HEK293 (cell line): Measurements from ENCODE around the gene C16orf86.

ENCODE experiments used
- CTCF ChIA-PET: fragments of 350-600 bp; formaldehyde crosslinking; extraction: SDS; loops from one replicate; lab custom pipeline; 2021; ENCODE audit warnings: antibody characterized with exemption; lab: Yijun Ruan, JAX
- POLR2A ChIA-PET: fragments of 300-600 bp; formaldehyde crosslinking; extraction: SDS; loops from one replicate; lab custom pipeline; 2020; ENCODE audit warnings: antibody characterized with exemption, inconsistent platforms; lab: Yijun Ruan, JAX
- H3K27ac ChIP-seq: fragments of 200-500 bp; sonication (Bioruptor generic); 2 replicates; pipeline ENCODE4 v1.5.1; 2014; ENCODE audit warnings: low read depth, low read length, control low read depth, inconsistent platforms; ENCODE audit errors: extremely low read depth
- H3K36me3 ChIP-seq, 2 experiments: fragments of 200-500 bp in 1 of 2; sonication (Bioruptor generic) in 1 of 2; 1 replicate in 1 of 2; 2 replicates in 1 of 2; pipeline ENCODE4 v1.5.1; 2014 to 2017; ENCODE audit warnings: inconsistent platforms in 2 of 2, low read length in 2 of 2; ENCODE audit not compliant: control insufficient read depth in 2 of 2, insufficient read depth in 1 of 2
- H3K4me1 ChIP-seq: fragments of 200-500 bp; sonication (Bioruptor generic); 2 replicates; pipeline ENCODE4 v1.5.1; 2014; ENCODE audit warnings: mild to moderate bottlenecking, low read length, inconsistent platforms; ENCODE audit not compliant: control insufficient read depth, insufficient read depth
- H3K4me3 ChIP-seq: 2 replicates; pipeline ENCODE4 v1.5.1; 2011; ENCODE audit warnings: low read depth, mild to moderate bottlenecking, control low read depth, low read length, moderate library complexity
- H3K9me3 ChIP-seq: fragments of 200-500 bp; sonication (Bioruptor generic); 2 replicates; pipeline ENCODE4 v1.5.1; 2014; ENCODE audit warnings: low read depth, low read length, inconsistent platforms; ENCODE audit not compliant: control insufficient read depth, insufficient read depth
- HOXD13 ChIP-seq: sonication (generic); formaldehyde crosslinking; IDR thresholded peaks from 2 replicates; pipeline ENCODE4 v1.8.0; 2022; ENCODE audit warnings: missing genetic modification reagents, borderline replicate concordance
- KLF7 ChIP-seq: fragments of 450-650 bp; formaldehyde crosslinking; IDR thresholded peaks from 2 replicates; pipeline ENCODE4 v1.5.1; 2016; ENCODE audit warnings: missing biosample characterization, missing genetic modification characterization, borderline replicate concordance
- OSR2 ChIP-seq: fragments of 450-650 bp; formaldehyde crosslinking; IDR thresholded peaks from 2 replicates; pipeline ENCODE4 v1.5.1; 2016; ENCODE audit warnings: missing biosample characterization, missing genetic modification characterization
- ZBTB48 ChIP-seq: fragments of 450-650 bp; formaldehyde crosslinking; IDR thresholded peaks from 2 replicates; pipeline ENCODE4 v1.5.1; 2016; ENCODE audit warnings: missing biosample characterization, missing genetic modification characterization
- ZNF169 ChIP-seq: fragments of 450-650 bp; formaldehyde crosslinking; IDR thresholded peaks from 2 replicates; pipeline ENCODE4 v1.5.1; 2016; ENCODE audit warnings: missing biosample characterization, missing genetic modification characterization
- ZNF184 ChIP-seq: fragments of 450-650 bp; IDR thresholded peaks from 2 replicates; pipeline ENCODE4 v1.5.1; 2018; ENCODE audit warnings: missing biosample characterization, mild to moderate bottlenecking, missing genetic modification characterization
- ZNF24 ChIP-seq: fragments of 450-650 bp; formaldehyde crosslinking; IDR thresholded peaks from 2 replicates; pipeline ENCODE4 v1.5.1; 2016; ENCODE audit warnings: missing biosample characterization, missing genetic modification characterization
- ZNF48 ChIP-seq: fragments of 450-650 bp; formaldehyde crosslinking; IDR thresholded peaks from 2 replicates; pipeline ENCODE4 v1.5.1; 2016; ENCODE audit warnings: missing biosample characterization, missing genetic modification characterization
- ZNF624 ChIP-seq: fragments of 450-650 bp; formaldehyde crosslinking; IDR thresholded peaks from 2 replicates; pipeline ENCODE4 v1.5.1; 2017; ENCODE audit warnings: missing biosample characterization, missing genetic modification characterization
- ZNF660 ChIP-seq: fragments of 450-650 bp; IDR thresholded peaks from 2 replicates; pipeline ENCODE4 v1.5.1; 2018; ENCODE audit warnings: missing biosample characterization, mild to moderate bottlenecking, missing genetic modification characterization
- ZNF664 ChIP-seq: fragments of 450-650 bp; formaldehyde crosslinking; IDR thresholded peaks from 2 replicates; pipeline ENCODE4 v1.5.1; 2016; ENCODE audit warnings: missing biosample characterization, missing genetic modification characterization
- ZNF777 ChIP-seq: fragments of 450-650 bp; formaldehyde crosslinking; IDR thresholded peaks from 2 replicates; pipeline ENCODE4 v1.5.1; 2017; ENCODE audit warnings: missing biosample characterization, missing genetic modification characterization, borderline replicate concordance
- ZNF792 ChIP-seq: fragments of 450-650 bp; formaldehyde crosslinking; IDR thresholded peaks from 2 replicates; pipeline ENCODE4 v1.5.1; 2016; ENCODE audit warnings: missing biosample characterization, missing genetic modification characterization
- ZNF843 ChIP-seq: fragments of 450-650 bp; formaldehyde crosslinking; IDR thresholded peaks from 2 replicates; pipeline ENCODE4 v1.5.1; 2016; ENCODE audit warnings: missing biosample characterization, missing genetic modification characterization
- ZSCAN30 ChIP-seq: fragments of 450-650 bp; IDR thresholded peaks from 2 replicates; pipeline ENCODE4 v1.5.1; 2018; ENCODE audit warnings: missing biosample characterization, mild to moderate bottlenecking, missing genetic modification characterization, moderate library complexity
- TF ChIP-seq, protein P1 (sequence below): fragments of 450-650 bp; formaldehyde crosslinking; IDR thresholded peaks from 2 replicates; pipeline ENCODE4 v1.5.1; 2016; ENCODE audit warnings: missing biosample characterization, missing genetic modification characterization
- TF ChIP-seq, protein P2 (sequence below): fragments of 450-650 bp; IDR thresholded peaks from 2 replicates; pipeline ENCODE4 v1.5.1; 2018; ENCODE audit warnings: missing biosample characterization, mild to moderate bottlenecking, missing genetic modification characterization
- TF ChIP-seq, protein P3 (sequence below): fragments of 450-650 bp; formaldehyde crosslinking; IDR thresholded peaks from 2 replicates; pipeline ENCODE4 v1.5.1; 2016; ENCODE audit warnings: missing biosample characterization, missing genetic modification characterization, low read depth
- TF ChIP-seq, protein P4 (sequence below): fragments of 450-650 bp; formaldehyde crosslinking; IDR thresholded peaks from 2 replicates; pipeline ENCODE4 v1.5.1; 2016; ENCODE audit warnings: missing biosample characterization, missing genetic modification characterization
- TF ChIP-seq, protein P5 (sequence below): fragments of 450-650 bp; formaldehyde crosslinking; IDR thresholded peaks from 2 replicates; pipeline ENCODE4 v1.5.1; 2016; ENCODE audit warnings: missing biosample characterization, missing genetic modification characterization
- TF ChIP-seq, protein P6 (sequence below): fragments of 450-650 bp; formaldehyde crosslinking; IDR thresholded peaks from 2 replicates; pipeline ENCODE4 v1.5.1; 2016; ENCODE audit warnings: missing biosample characterization, missing genetic modification characterization, low read depth
- TF ChIP-seq, protein P7 (sequence below): fragments of 450-650 bp; formaldehyde crosslinking; IDR thresholded peaks from 2 replicates; pipeline ENCODE4 v1.5.1; 2016; ENCODE audit warnings: missing biosample characterization, missing genetic modification characterization

C16orf86 gene

DNA sequence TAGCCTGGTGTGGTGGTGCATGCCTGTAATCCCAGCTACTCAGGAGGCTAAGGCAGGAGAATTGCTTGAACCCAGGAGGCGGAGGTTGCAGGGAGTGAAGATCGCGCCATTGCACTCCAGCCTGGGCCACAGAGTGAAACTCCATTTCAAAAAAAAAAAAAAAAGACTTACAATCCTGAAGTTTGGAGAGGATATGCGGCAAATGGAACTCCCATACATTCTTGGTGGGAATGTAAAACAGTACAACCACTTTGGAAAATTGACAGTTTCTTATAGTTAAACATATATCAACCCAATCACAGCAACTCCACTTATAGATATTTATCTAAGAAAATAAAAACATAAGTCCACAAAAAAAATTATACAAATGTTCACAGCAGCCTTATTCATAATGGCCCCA is 40.6 kb downstream of the C16orf86 start:
- TF ChIP-seq ZNF184 (tag by site-specific recombination): peak; percentile 98
- TF ChIP-seq ZNF624 (tag by site-specific recombination): no peak
- Histone ChIP-seq H3K4me1 (peaks cover 4% of the 10 kb centered on the region; the same call in 1 of the 2 replicates), H3K36me3 (no peaks in the 10 kb centered on the region; a peak in 1 of 3 replicates), H3K4me3 (no peak overlapping the region), H3K27ac (no peak overlapping the region), H3K9me3 (no peaks in the 10 kb centered on the region)
- CTCF ChIA-PET: no interaction called here
- POLR2A ChIA-PET: interaction anchor here (0.6 kb wide), 1 partner anchor 149 kb away, joined by 3 read pairs; no protein-coding TSS in a partner anchor

DNA sequence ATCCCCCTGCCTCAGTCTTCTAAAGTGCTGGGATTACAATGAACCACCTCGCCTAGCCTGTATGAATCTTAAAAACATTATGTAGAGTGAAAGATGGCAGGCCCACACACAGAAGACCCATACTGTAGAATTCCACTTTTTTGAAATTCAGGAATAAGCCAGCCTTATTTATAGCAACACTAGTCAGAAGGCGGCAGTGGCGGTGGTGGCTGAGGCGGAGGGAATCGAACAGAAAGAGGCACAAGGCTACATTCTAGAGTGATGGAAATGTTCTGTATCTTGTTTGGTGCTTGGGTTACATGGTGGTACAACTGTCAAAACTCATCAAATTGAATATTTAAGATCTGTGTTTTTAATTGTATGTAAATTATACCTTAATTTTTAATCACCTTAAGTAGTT is 41.2 kb downstream of the C16orf86 start:
- no peaks in the 10 kb centered on the region; a peak in 1 of 3 replicates for H3K36me3 ChIP-seq
- TF ChIP-seq ZSCAN30 (tag by site-specific recombination) (no peak), OSR2 (tag by site-specific recombination) (no peak), ZBTB48 (tag by site-specific recombination) (no peak), KLF7 (tag by site-specific recombination) (no peak), ZNF169 (tag by site-specific recombination) (no peak), ZNF843 (tag by site-specific recombination) (no peak), ZNF792 (tag by site-specific recombination) (no peak), ZNF24 (tag by site-specific recombination) (no peak), ZNF48 (tag by site-specific recombination) (no peak), ZNF777 (tag by site-specific recombination) (no peak), ZNF660 (no peak), HOXD13 (CRISPR knock-in tag) (no peak), ZNF664 (tag by site-specific recombination) (no peak)
- TF ChIP-seq, protein P1, sequence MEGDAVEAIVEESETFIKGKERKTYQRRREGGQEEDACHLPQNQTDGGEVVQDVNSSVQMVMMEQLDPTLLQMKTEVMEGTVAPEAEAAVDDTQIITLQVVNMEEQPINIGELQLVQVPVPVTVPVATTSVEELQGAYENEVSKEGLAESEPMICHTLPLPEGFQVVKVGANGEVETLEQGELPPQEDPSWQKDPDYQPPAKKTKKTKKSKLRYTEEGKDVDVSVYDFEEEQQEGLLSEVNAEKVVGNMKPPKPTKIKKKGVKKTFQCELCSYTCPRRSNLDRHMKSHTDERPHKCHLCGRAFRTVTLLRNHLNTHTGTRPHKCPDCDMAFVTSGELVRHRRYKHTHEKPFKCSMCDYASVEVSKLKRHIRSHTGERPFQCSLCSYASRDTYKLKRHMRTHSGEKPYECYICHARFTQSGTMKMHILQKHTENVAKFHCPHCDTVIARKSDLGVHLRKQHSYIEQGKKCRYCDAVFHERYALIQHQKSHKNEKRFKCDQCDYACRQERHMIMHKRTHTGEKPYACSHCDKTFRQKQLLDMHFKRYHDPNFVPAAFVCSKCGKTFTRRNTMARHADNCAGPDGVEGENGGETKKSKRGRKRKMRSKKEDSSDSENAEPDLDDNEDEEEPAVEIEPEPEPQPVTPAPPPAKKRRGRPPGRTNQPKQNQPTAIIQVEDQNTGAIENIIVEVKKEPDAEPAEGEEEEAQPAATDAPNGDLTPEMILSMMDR: no peak
- TF ChIP-seq, protein P2, sequence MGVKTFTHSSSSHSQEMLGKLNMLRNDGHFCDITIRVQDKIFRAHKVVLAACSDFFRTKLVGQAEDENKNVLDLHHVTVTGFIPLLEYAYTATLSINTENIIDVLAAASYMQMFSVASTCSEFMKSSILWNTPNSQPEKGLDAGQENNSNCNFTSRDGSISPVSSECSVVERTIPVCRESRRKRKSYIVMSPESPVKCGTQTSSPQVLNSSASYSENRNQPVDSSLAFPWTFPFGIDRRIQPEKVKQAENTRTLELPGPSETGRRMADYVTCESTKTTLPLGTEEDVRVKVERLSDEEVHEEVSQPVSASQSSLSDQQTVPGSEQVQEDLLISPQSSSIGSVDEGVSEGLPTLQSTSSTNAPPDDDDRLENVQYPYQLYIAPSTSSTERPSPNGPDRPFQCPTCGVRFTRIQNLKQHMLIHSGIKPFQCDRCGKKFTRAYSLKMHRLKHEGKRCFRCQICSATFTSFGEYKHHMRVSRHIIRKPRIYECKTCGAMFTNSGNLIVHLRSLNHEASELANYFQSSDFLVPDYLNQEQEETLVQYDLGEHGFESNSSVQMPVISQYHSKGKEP (tag by site-specific recombination): no peak
- TF ChIP-seq, protein P3, sequence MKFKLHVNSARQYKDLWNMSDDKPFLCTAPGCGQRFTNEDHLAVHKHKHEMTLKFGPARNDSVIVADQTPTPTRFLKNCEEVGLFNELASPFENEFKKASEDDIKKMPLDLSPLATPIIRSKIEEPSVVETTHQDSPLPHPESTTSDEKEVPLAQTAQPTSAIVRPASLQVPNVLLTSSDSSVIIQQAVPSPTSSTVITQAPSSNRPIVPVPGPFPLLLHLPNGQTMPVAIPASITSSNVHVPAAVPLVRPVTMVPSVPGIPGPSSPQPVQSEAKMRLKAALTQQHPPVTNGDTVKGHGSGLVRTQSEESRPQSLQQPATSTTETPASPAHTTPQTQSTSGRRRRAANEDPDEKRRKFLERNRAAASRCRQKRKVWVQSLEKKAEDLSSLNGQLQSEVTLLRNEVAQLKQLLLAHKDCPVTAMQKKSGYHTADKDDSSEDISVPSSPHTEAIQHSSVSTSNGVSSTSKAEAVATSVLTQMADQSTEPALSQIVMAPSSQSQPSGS (tag by site-specific recombination): no peak
- TF ChIP-seq, protein P4, sequence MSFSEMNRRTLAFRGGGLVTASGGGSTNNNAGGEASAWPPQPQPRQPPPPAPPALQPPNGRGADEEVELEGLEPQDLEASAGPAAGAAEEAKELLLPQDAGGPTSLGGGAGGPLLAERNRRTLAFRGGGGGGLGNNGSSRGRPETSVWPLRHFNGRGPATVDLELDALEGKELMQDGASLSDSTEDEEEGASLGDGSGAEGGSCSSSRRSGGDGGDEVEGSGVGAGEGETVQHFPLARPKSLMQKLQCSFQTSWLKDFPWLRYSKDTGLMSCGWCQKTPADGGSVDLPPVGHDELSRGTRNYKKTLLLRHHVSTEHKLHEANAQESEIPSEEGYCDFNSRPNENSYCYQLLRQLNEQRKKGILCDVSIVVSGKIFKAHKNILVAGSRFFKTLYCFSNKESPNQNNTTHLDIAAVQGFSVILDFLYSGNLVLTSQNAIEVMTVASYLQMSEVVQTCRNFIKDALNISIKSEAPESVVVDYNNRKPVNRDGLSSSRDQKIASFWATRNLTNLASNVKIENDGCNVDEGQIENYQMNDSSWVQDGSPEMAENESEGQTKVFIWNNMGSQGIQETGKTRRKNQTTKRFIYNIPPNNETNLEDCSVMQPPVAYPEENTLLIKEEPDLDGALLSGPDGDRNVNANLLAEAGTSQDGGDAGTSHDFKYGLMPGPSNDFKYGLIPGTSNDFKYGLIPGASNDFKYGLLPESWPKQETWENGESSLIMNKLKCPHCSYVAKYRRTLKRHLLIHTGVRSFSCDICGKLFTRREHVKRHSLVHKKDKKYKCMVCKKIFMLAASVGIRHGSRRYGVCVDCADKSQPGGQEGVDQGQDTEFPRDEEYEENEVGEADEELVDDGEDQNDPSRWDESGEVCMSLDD (tag by site-specific recombination): no peak
- TF ChIP-seq, protein P5, sequence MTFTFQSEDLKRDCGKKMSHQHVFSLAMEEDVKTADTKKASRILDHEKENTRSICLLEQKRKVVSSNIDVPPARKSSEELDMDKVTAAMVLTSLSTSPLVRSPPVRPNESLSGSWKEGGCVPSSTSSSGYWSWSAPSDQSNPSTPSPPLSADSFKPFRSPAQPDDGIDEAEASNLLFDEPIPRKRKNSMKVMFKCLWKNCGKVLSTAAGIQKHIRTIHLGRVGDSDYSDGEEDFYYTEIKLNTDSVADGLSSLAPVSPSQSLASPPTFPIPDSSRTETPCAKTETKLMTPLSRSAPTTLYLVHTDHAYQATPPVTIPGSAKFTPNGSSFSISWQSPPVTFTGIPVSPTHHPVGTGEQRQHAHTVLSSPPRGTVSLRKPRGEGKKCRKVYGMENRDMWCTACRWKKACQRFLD (tag by site-specific recombination): no peak
- TF ChIP-seq, protein P6, sequence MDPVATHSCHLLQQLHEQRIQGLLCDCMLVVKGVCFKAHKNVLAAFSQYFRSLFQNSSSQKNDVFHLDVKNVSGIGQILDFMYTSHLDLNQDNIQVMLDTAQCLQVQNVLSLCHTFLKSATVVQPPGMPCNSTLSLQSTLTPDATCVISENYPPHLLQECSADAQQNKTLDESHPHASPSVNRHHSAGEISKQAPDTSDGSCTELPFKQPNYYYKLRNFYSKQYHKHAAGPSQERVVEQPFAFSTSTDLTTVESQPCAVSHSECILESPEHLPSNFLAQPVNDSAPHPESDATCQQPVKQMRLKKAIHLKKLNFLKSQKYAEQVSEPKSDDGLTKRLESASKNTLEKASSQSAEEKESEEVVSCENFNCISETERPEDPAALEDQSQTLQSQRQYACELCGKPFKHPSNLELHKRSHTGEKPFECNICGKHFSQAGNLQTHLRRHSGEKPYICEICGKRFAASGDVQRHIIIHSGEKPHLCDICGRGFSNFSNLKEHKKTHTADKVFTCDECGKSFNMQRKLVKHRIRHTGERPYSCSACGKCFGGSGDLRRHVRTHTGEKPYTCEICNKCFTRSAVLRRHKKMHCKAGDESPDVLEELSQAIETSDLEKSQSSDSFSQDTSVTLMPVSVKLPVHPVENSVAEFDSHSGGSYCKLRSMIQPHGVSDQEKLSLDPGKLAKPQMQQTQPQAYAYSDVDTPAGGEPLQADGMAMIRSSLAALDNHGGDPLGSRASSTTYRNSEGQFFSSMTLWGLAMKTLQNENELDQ (tag by site-specific recombination): no peak
- TF ChIP-seq, protein P7, sequence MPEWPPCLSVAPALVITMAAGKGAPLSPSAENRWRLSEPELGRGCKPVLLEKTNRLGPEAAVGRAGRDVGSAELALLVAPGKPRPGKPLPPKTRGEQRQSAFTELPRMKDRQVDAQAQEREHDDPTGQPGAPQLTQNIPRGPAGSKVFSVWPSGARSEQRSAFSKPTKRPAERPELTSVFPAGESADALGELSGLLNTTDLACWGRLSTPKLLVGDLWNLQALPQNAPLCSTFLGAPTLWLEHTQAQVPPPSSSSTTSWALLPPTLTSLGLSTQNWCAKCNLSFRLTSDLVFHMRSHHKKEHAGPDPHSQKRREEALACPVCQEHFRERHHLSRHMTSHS (tag by site-specific recombination): no peak
- TF ChIP-seq, all 188 proteins: peak for 0
- no peak overlapping the region for H3K4me3 ChIP-seq
- peaks cover 4% of the 10 kb centered on the region; the same call in 1 of the 2 replicates for H3K4me1 ChIP-seq
- POLR2A ChIA-PET: interaction anchor here (1.1 kb wide), 1 partner anchor 11 kb away, joined by 3 read pairs; the partner anchor contains the start of gene GFOD2
- H3K9me3 ChIP-seq: no peaks in the 10 kb centered on the region
- H3K27ac ChIP-seq: no peak overlapping the region
- CTCF ChIA-PET: interaction anchor here (1.1 kb wide), 1 partner anchor 109 kb away, joined by 6 read pairs; no protein-coding TSS in a partner anchor
